22Rv1 (cell line): Measurements from ENCODE around the gene UACA.

Experiments used
- H3K27ac ChIP-seq: fragments of 450-650 bp; 2 replicates; pipeline ENCODE4 v1.5.1; 2017
- CTCF ChIP-seq: fragments of 450-650 bp; IDR thresholded peaks from 2 replicates; pipeline ENCODE4 v1.5.1; 2017; ENCODE audit warnings: mild to moderate bottlenecking
- ZFX ChIP-seq: fragments of 450-650 bp; IDR thresholded peaks from 2 replicates; pipeline ENCODE4 v1.6.1; 2017; ENCODE audit warnings: antibody characterized with exemption, borderline replicate concordance

UACA gene

GRCh38 chr15:70778258-70779076 lies 15.1 kb upstream of the UACA start:
- TF ChIP-seq CTCF (no peak), ZFX (no peak)
- H3K27ac ChIP-seq = no peak overlapping the region

GRCh38 chr15:70777170-70777926 lies 14.0 kb upstream of the UACA start:
- H3K27ac ChIP-seq = no peak overlapping the region

GRCh38 chr15:70775160-70775559 lies 11.8 kb upstream of the UACA start:
- TF ChIP-seq ZFX (no peak), CTCF (no peak)
- H3K27ac ChIP-seq = no peak overlapping the region

More at GRCh38 chr15:70777170-70777926, 14.0 kb upstream of the UACA start:
- no peak for TF ChIP-seq ZFX
- no peak for TF ChIP-seq CTCF

- TF ChIP-seq CTCF = no peak
- TF ChIP-seq ZFX = no peak
These were observed 9.0 kb upstream of the UACA start for GRCh38 chr15:70772402-70772801.

GRCh38 chr15:70770863-70771262 lies 7.5 kb upstream of the UACA start:
- no peak overlapping the region for H3K27ac ChIP-seq
- TF ChIP-seq CTCF = no peak
- TF ChIP-seq ZFX = no peak

More at GRCh38 chr15:70772402-70772801, 9.0 kb upstream of the UACA start:
- no peak overlapping the region for H3K27ac ChIP-seq

- no peak for TF ChIP-seq ZFX
- no peak for TF ChIP-seq CTCF
- H3K27ac ChIP-seq = no peak overlapping the region
These were observed 5.0 kb upstream of the UACA start for GRCh38 chr15:70768257-70768883.
